GM21447 (cell line): ENCODE data around the gene POLR2E.

Experiments
- ATAC-seq: cut with Tn5 transposase; IDR thresholded peaks from one replicate; pipeline ENCODE4 v1.9.1; 2021; ENCODE audit not compliant: unreplicated experiment

POLR2E gene

GRCh38 chr19:1066748-1067340, 28.3 kb downstream of the POLR2E start, which contains the start of gene ARHGAP45:
Gene ARHGAP45 (plus strand): TSS chr19:1067167. CDS start chr19:1067406, 239 bp downstream.
- ATAC-seq = no peak

GRCh38 chr19:1066251-1066747, 28.9 kb downstream of the POLR2E start:
- no peak for ATAC-seq

GRCh38 chr19:1065606-1066109, 29.5 kb downstream of the POLR2E start:
- ATAC-seq = no peak

GRCh38 chr19:1064661-1065605, 30.2 kb downstream of the POLR2E start:
- ATAC-seq = no peak

GRCh38 chr19:1063909-1064660, 31.1 kb downstream of the POLR2E start:
- ATAC-seq = no peak

- no peak for ATAC-seq
These were observed 31.9 kb downstream of the POLR2E start for GRCh38 chr19:1063030-1063908.

GRCh38 chr19:1062387-1063029, 32.7 kb downstream of the POLR2E start:
- no peak for ATAC-seq

GRCh38 chr19:1061987-1062386, 33.2 kb downstream of the POLR2E start:
- no peak for ATAC-seq

- no peak for ATAC-seq
These were observed 34.5 kb downstream of the POLR2E start for GRCh38 chr19:1060689-1061088.

GRCh38 chr19:1058112-1058511, 37.1 kb downstream of the POLR2E start:
- no peak for ATAC-seq

- ATAC-seq = no peak
These were observed 37.9 kb downstream of the POLR2E start for GRCh38 chr19:1057176-1057855.

GRCh38 chr19:1055886-1056620, 39.1 kb downstream of the POLR2E start:
- ATAC-seq = no peak

- no peak for ATAC-seq
These were observed 40.1 kb downstream of the POLR2E start for GRCh38 chr19:1055028-1055425.

GRCh38 chr19:1054102-1055027, 40.8 kb downstream of the POLR2E start:
- ATAC-seq = no peak

GRCh38 chr19:1053176-1054101, 41.7 kb downstream of the POLR2E start:
- no peak for ATAC-seq

GRCh38 chr19:1052349-1052975, 42.7 kb downstream of the POLR2E start:
- ATAC-seq = no peak
